GM13976 (cell line): Measurements from ENCODE around the gene ATOSA.

Experiments used
- DNase-seq: peaks from one replicate; pipeline ENCODE4 v3.0.0; 2012; ENCODE audit warnings: low spot score
- CTCF ChIP-seq: IDR thresholded peaks from 2 replicates; pipeline ENCODE4 v1.5.1; 2012; ENCODE audit warnings: borderline replicate concordance, mild to moderate bottlenecking; ENCODE audit not compliant: insufficient read depth; ENCODE audit errors: extremely low read depth, missing control alignments, control extremely low read depth
- in situ Hi-C: fragments of 300-500 bp; cut with MboI; formaldehyde crosslinking; loops from one replicate; pipeline ENCODE4 v1.12.0; 2022; ENCODE audit warnings: low sequenced_read_pairs, mixed read lengths, inconsistent platforms; ENCODE audit not compliant: unreplicated experiment

ATOSA gene

GRCh38 chr15:52636459-52636858 lies 42.7 kb downstream of the ATOSA start:
- in situ Hi-C loops, result no loop called here
- TF ChIP-seq CTCF, result no peak
- no peak for DNase-seq

GRCh38 chr15:52635908-52636307 lies 43.3 kb downstream of the ATOSA start:
- in situ Hi-C loops, result no loop called here
- no peak for DNase-seq
- no peak for TF ChIP-seq CTCF
